ENCODE data around the gene BABAM2.
A peak's percentile ranks its signal among the peaks of the same experiment; 100 is the strongest.

Gene BABAM2

GRCh38 chr2:27912512-27912911 lies 22.0 kb downstream of the BABAM2 start:
- no peak for DNase-seq

- DNase-seq: no peak
Measured at GRCh38 chr2:27914041-27914804, 23.7 kb downstream of the BABAM2 start.

GRCh38 chr2:27914805-27915175 lies 24.3 kb downstream of the BABAM2 start:
- no peak for DNase-seq

- DNase-seq: no peak
Measured at GRCh38 chr2:27915191-27915590, 24.7 kb downstream of the BABAM2 start.

- DNase-seq: peak; percentile 45
Measured at GRCh38 chr2:27915874-27916273, 25.3 kb downstream of the BABAM2 start.

- DNase-seq: peak; percentile 8
Measured at GRCh38 chr2:27916293-27916995, 25.9 kb downstream of the BABAM2 start.

GRCh38 chr2:27920148-27920885 lies 29.8 kb downstream of the BABAM2 start:
- DNase-seq: peak; percentile 14

- DNase-seq: no peak
Measured at GRCh38 chr2:27921424-27921823, 30.9 kb downstream of the BABAM2 start.

- DNase-seq: no peak
Measured at GRCh38 chr2:27921880-27922547, 31.5 kb downstream of the BABAM2 start.

GRCh38 chr2:27922842-27923241 lies 32.3 kb downstream of the BABAM2 start:
- no peak for DNase-seq

- no peak for DNase-seq
Measured at GRCh38 chr2:27925766-27926472, 35.4 kb downstream of the BABAM2 start.

- no peak for DNase-seq
Measured at GRCh38 chr2:27929916-27930486, 39.5 kb downstream of the BABAM2 start.

GRCh38 chr2:27931361-27931950 lies 40.9 kb downstream of the BABAM2 start:
- DNase-seq: no peak

- DNase-seq: no peak
Measured at GRCh38 chr2:27932396-27932795, 41.9 kb downstream of the BABAM2 start.

GRCh38 chr2:27935026-27935425 lies 44.5 kb downstream of the BABAM2 start:
- DNase-seq: no peak

- no peak for DNase-seq
Measured at GRCh38 chr2:27940090-27940671, 49.7 kb downstream of the BABAM2 start.

GRCh38 chr2:27940982-27941381 lies 50.5 kb downstream of the BABAM2 start:
- DNase-seq: no peak

- DNase-seq: no peak
Measured at GRCh38 chr2:27942612-27943547, 52.4 kb downstream of the BABAM2 start.

GRCh38 chr2:27946530-27947060 lies 56.1 kb downstream of the BABAM2 start:
- DNase-seq: no peak

- DNase-seq: no peak
Measured at GRCh38 chr2:27952070-27952469, 61.5 kb downstream of the BABAM2 start.
